Measurements from ENCODE around the gene BMPR2.

- TF ChIP-seq ZNF274 (IDR thresholded peaks at IDR 0.05; ENCODE audit: low read depth, low read length) (no peak), SUZ12 (IDR thresholded peaks at IDR 0.05; ENCODE audit: extremely low read depth, insufficient read depth, insufficient read length) (no peak)
Observed at GRCh38 chr2:202609381-202610145, 233.4 kb downstream of the BMPR2 start.
